ENCODE data around the gene RBM19.

- no peak for TF ChIP-seq POLR2A (IDR thresholded peaks at IDR 0.05)
- no peak for TF ChIP-seq CTCF (IDR thresholded peaks at IDR 0.05)
Measured at GRCh38 chr12:113934060-113934814, 31.9 kb downstream of the RBM19 start.
